CD4-positive, alpha-beta T cell treated with Interleukin-17A for 4 hours (primary cell): ENCODE measurements around the gene DYDC1.
"Not testable (repeated sequence)": the region's sequence is repeated elsewhere in the genome, so short reads cannot be mapped to it uniquely, and the experiment has no call there.

Source experiments
- DNase-seq: peaks from one replicate; pipeline ENCODE4 v3.0.0-alpha.2; 2020; ENCODE audit warnings: mixed read lengths

Gene DYDC1

GRCh38 chr10:80356563-80356988 is at the start of gene DYDC1, which contains the start of gene DYDC2:
Gene DYDC1, minus strand, starts transcription at chr10:80356755. Its CDS starts 4,154 bp downstream, at chr10:80352601.
Gene DYDC2, plus strand, starts transcription at chr10:80356781. Its CDS starts 5,663 bp downstream, at chr10:80362444.
- peak; percentile 65 for DNase-seq

GRCh38 chr10:80406204-80406603 is 49.6 kb upstream of the DYDC1 start:
- DNase-seq, result no peak

- no peak for DNase-seq
Observed at GRCh38 chr10:80405626-80406025, 49.1 kb upstream of the DYDC1 start.

GRCh38 chr10:80405035-80405434 is 48.5 kb upstream of the DYDC1 start:
- no peak for DNase-seq

- no peak for DNase-seq
Observed at GRCh38 chr10:80400136-80400804, 43.7 kb upstream of the DYDC1 start.

- DNase-seq, result no peak
Observed at GRCh38 chr10:80397014-80397413, 40.5 kb upstream of the DYDC1 start.

GRCh38 chr10:80394358-80394916 is 37.9 kb upstream of the DYDC1 start:
- no peak for DNase-seq

- DNase-seq, result no peak
Observed at GRCh38 chr10:80392250-80392649, 35.7 kb upstream of the DYDC1 start.

- no peak for DNase-seq
Observed at GRCh38 chr10:80390740-80391139, 34.2 kb upstream of the DYDC1 start.

GRCh38 chr10:80382989-80383388 is 26.4 kb upstream of the DYDC1 start:
- peak; percentile 66 for DNase-seq

- no peak for DNase-seq
Observed at GRCh38 chr10:80380185-80380584, 23.6 kb upstream of the DYDC1 start.

GRCh38 chr10:80379701-80380100 is 23.1 kb upstream of the DYDC1 start:
- DNase-seq, result no peak

GRCh38 chr10:80373502-80373901 is 16.9 kb upstream of the DYDC1 start:
- no peak for DNase-seq

- no peak for DNase-seq
Observed at GRCh38 chr10:80372675-80373074, 16.1 kb upstream of the DYDC1 start.

- DNase-seq, result no peak
Observed at GRCh38 chr10:80371467-80371866, 14.9 kb upstream of the DYDC1 start.

GRCh38 chr10:80365510-80365909 is 9.0 kb upstream of the DYDC1 start:
- no peak for DNase-seq

GRCh38 chr10:80359644-80360043 is 3.1 kb upstream of the DYDC1 start:
- DNase-seq, result no peak

- not testable (repeated sequence) for DNase-seq
Observed at GRCh38 chr10:80358925-80359324, 2.4 kb upstream of the DYDC1 start.

- no peak for DNase-seq
Observed at GRCh38 chr10:80357851-80358125, 1.2 kb upstream of the DYDC1 start.

GRCh38 chr10:80356989-80357850 is 665 bp upstream of the DYDC1 start:
- DNase-seq, result peak; percentile 23

- no peak for DNase-seq
Observed at GRCh38 chr10:80351220-80351619, 5.3 kb downstream of the DYDC1 start.

GRCh38 chr10:80350251-80350650 is 6.3 kb downstream of the DYDC1 start:
- no peak for DNase-seq

- DNase-seq, result no peak
Observed at GRCh38 chr10:80344912-80345311, 11.6 kb downstream of the DYDC1 start.

GRCh38 chr10:80344276-80344675 is 12.3 kb downstream of the DYDC1 start:
- no peak for DNase-seq
